ENCODE results near the gene PSPH. TPM values are rescaled to one million over a fixed set of nuclear protein-coding genes. Genes with fewer than 3 reads are reported as not detected.
"Not testable (repeated sequence)": the region's sequence is repeated elsewhere in the genome, so short reads cannot be mapped to it uniquely, and the experiment has no call there.

The PSPH gene
- total and polyA plus RNA-seq, 10 of the 15 experiments (the other 5 are each of a cell fraction or from before 2014, with no cell fraction given): 5.2 to 36.4 (median 23.9) TPM

GRCh38 chr7:56031556-56031955 lies 19.7 kb downstream of the PSPH start:
- ATAC-seq; H3K79me2 ChIP-seq (ENCODE audit: control insufficient read depth, insufficient read depth, low read length); H2AFZ ChIP-seq (ENCODE audit: control insufficient read depth, low read depth, low read length); H3K9ac ChIP-seq (ENCODE audit: control insufficient read depth, insufficient read depth, low read length); DNase-seq (ENCODE audit: low read depth, low spot score); H3K27me3 ChIP-seq (replicated peaks in 1 of 2; ENCODE audit: control insufficient read depth in 2 of 2, insufficient read depth in 2 of 2, low read length in 1 of 2); intact Hi-C loops (cut with micrococcal nuclease; ENCODE audit: unreplicated experiment); CTCF ChIA-PET; SMC1A ChIA-PET (ENCODE audit: uncharacterized antibody, unreplicated experiment); H3K4me1 ChIP-seq (ENCODE audit: control insufficient read depth, insufficient read depth, low read length); POLR2A ChIA-PET; in situ Hi-C loops (cut with MboI); RAD21 ChIA-PET (ENCODE audit: unreplicated experiment); H3K4me2 ChIP-seq (ENCODE audit: control insufficient read depth, insufficient read depth); FAIRE-seq; H3K9me3 ChIP-seq (replicated peaks; ENCODE audit: control insufficient read depth, insufficient read depth, low read length); H4K20me1 ChIP-seq (ENCODE audit: control insufficient read depth, insufficient read depth); H3K4me3 ChIP-seq; H3K36me3 ChIP-seq (ENCODE audit: control insufficient read depth in 2 of 2, insufficient read depth in 2 of 2, low read length in 1 of 2); H3K27ac ChIP-seq (ENCODE audit: control insufficient read depth, insufficient read depth); BruUV-seq (replicated peaks): not testable (repeated sequence)
- 83% methylated on average over 8 of the region's 8 CpGs for WGBS (ENCODE audit: insufficient coverage, insufficient replicate concordance, low lambda C conversion rate, missing lambda C conversion rate)

- Histone ChIP-seq H4K20me1 (ENCODE audit: control insufficient read depth, insufficient read depth) (no peaks in the 10 kb centered on the region), H3K36me3 (ENCODE audit: control insufficient read depth in 2 of 2, insufficient read depth in 2 of 2, low read length in 1 of 2) (peaks cover 0 to 6% of the 10 kb centered on the region in 2 experiments; a peak in 1 of 4 replicates), H3K9ac (ENCODE audit: control insufficient read depth, insufficient read depth, low read length) (no peak overlapping the region), H3K4me2 (ENCODE audit: control insufficient read depth, insufficient read depth) (no peak overlapping the region), H3K27me3 (replicated peaks in 1 of 2; ENCODE audit: control insufficient read depth in 2 of 2, insufficient read depth in 2 of 2, low read length in 1 of 2) (no peaks in the 10 kb centered on the region), H3K4me1 (ENCODE audit: control insufficient read depth, insufficient read depth, low read length) (no peaks in the 10 kb centered on the region), H3K9me3 (replicated peaks; ENCODE audit: control insufficient read depth, insufficient read depth, low read length) (no peaks in the 10 kb centered on the region), H3K79me2 (ENCODE audit: control insufficient read depth, insufficient read depth, low read length) (no peaks in the 10 kb centered on the region; the same call in 1 of the 2 replicates), H2AFZ (ENCODE audit: control insufficient read depth, low read depth, low read length) (no peak overlapping the region), H3K27ac (ENCODE audit: control insufficient read depth, insufficient read depth) (no peak overlapping the region), H3K4me3 (no peak overlapping the region)
- FAIRE-seq: no peak
- in situ Hi-C loops (cut with MboI) (no loop called here), intact Hi-C loops (cut with micrococcal nuclease; ENCODE audit: unreplicated experiment) (no loop called here)
- SMC1A ChIA-PET (ENCODE audit: uncharacterized antibody, unreplicated experiment): no interaction called here
- no TSS peak for BruUV-seq (replicated peaks)
- POLR2A ChIA-PET: interaction anchor here (0.7 kb wide), 1 partner anchor 15 kb away, joined by 3 read pairs; no protein-coding TSS in a partner anchor
- CTCF ChIA-PET: interaction anchor here (1.2 kb wide), 1 partner anchor 30 kb away, joined by 3 read pairs; no protein-coding TSS in a partner anchor
- WGBS (ENCODE audit: insufficient coverage, insufficient replicate concordance, low lambda C conversion rate, missing lambda C conversion rate): 96% methylated on average over 8 of the region's 8 CpGs
- ATAC-seq: no peak
- TF ChIP-seq IRF4 (IDR thresholded peaks at IDR 0.05; ENCODE audit: low read depth, low read length): no peak
- no peak for DNase-seq (ENCODE audit: low read depth, low spot score)
- RAD21 ChIA-PET (ENCODE audit: unreplicated experiment): no interaction called here
Observed at GRCh38 chr7:56030340-56030739, 20.9 kb downstream of the PSPH start.

Measured in GM12878 (cell line).